Transverse colon (tissue), 4 donors: ENCODE results near the gene BCL7C. TPM values are rescaled to one million over a fixed set of nuclear protein-coding genes. Genes with fewer than 3 reads are reported as not detected.

Experiments
- DNase-seq: peaks from one replicate; pipeline ENCODE4 v3.0.0-alpha.2; 2019
- H3K27ac ChIP-seq, 4 donors: fragments of 200-600 bp; sonication (generic); 2 replicates each; pipeline ENCODE4 v1.5.1; 2016 to 2018; ENCODE audit warnings: inconsistent platforms in 4 of 4
- H3K27me3 ChIP-seq: fragments of 200-600 bp; sonication (generic); 2 replicates; pipeline ENCODE4 v1.5.1; 2017; ENCODE audit warnings: inconsistent platforms
- H3K36me3 ChIP-seq, 4 donors: fragments of 200-600 bp; sonication (generic); 2 replicates each; pipeline ENCODE4 v1.5.1; 2017 to 2019; ENCODE audit warnings: inconsistent platforms in 4 of 4
- H3K4me1 ChIP-seq, 4 donors: fragments of 200-600 bp; sonication (generic); 2 replicates each; pipeline ENCODE4 v1.5.1; 2017 to 2020; ENCODE audit warnings: inconsistent platforms in 4 of 4
- H3K4me3 ChIP-seq, 4 donors: fragments of 200-600 bp; sonication (generic); 1 replicate in 1 of 4; 2 replicates in 3 of 4; pipeline versions ENCODE4 v1.5.1 to v1.6.1; 2017 to 2019; ENCODE audit warnings: inconsistent platforms in 4 of 4
- H3K9me3 ChIP-seq, 2 donors: fragments of 200-600 bp; sonication (generic); 2 replicates each; pipeline ENCODE4 v1.5.1; 2017 to 2019; ENCODE audit warnings: inconsistent platforms in 2 of 2
- CTCF ChIP-seq, 5 experiments: fragments of 200-600 bp in 3 of 5; fragments of 450-650 bp in 2 of 5; sonication (generic) in 3 of 5; IDR thresholded peaks; 1 replicate in 2 of 5; 2 replicates in 3 of 5; pipeline ENCODE4 v1.5.1; 2016 to 2017; ENCODE audit warnings: antibody characterized with exemption in 5 of 5, inconsistent platforms in 3 of 5, mild to moderate bottlenecking in 2 of 5, moderate library complexity in 1 of 5
- EP300 ChIP-seq: sonication (generic); formaldehyde crosslinking; IDR thresholded peaks from one replicate; pipeline ENCODE4 v1.6.1; 2017; ENCODE audit warnings: antibody characterized with exemption, low read depth
- POLR2A ChIP-seq: fragments of 450-650 bp; IDR thresholded peaks from one replicate; pipeline ENCODE4 v1.6.1; 2016; ENCODE audit warnings: antibody characterized with exemption, mild to moderate bottlenecking, moderate library complexity
- POLR2AphosphoS5 ChIP-seq, 3 donors: sonication (generic); formaldehyde crosslinking; IDR thresholded peaks; one replicate each; pipeline ENCODE4 v1.6.1; 2016; ENCODE audit warnings: antibody characterized with exemption in 3 of 3
- WGBS, 2 donors: methylation state at CpG; one replicate each; pipeline ENCODE4 v1.1.5; 2018; ENCODE audit warnings: low coverage in 1 of 2; 5-methylcytosine and 5-hydroxymethylcytosine counted together
- in situ Hi-C, 4 donors: fragments of 200-750 bp; cut with MboI; loops; one replicate each; pipeline versions ENCODE4 v1.15.0 to v1.15.1; 2017; ENCODE audit warnings: low sequenced_read_pairs in 3 of 4, low pct_ligation_motif_present in 1 of 4, low pct_unique_long_range_greater_than_20kb in 1 of 4
- intact Hi-C: fragments of 100-400 bp; cut with DNase I; formaldehyde crosslinking; loops from one replicate; pipeline ENCODE4 v1.15.1; 2023; ENCODE audit warnings: low total_unique reads
- total RNA-seq, 4 donors: library from RNA; depleted of rRNA; stranded (reverse); fragments of >200 nt; gene quantifications; one replicate each; pipeline ENCODE4 v1.1.0, GENCODE V29; 2016

BCL7C gene
- total RNA-seq, 4 donors from 2014 or later: 13.8 to 57.3 (median 24.0) TPM

GRCh38 chr16:30937692-30938091 lies 43.8 kb upstream of the BCL7C start:
- no peak for DNase-seq
- intact Hi-C loops (no loop called here), in situ Hi-C loops (no loop called here)
- Histone ChIP-seq H3K4me1 (peaks cover 4 to 15% (median 10%) of the 10 kb centered on the region in 4 donors), H3K27me3 (no peaks in the 10 kb centered on the region), H3K9me3 (no peaks in the 10 kb centered on the region), H3K27ac (peak overlapping the region in 2 of 4 donors; percentile 9 to 47), H3K4me3 (no peak overlapping the region), H3K36me3 (peaks cover 0 to 4% (median 0%) of the 10 kb centered on the region in 4 donors)
- TF ChIP-seq POLR2AphosphoS5 (IDR thresholded peaks at IDR 0.05): no peak
- no peak for TF ChIP-seq EP300
- TF ChIP-seq POLR2A: no peak
- TF ChIP-seq CTCF (IDR thresholded peaks at IDR 0.05): no peak
- WGBS, 2 donors: 20 to 56% methylated on average over 1 to 5 of the region's 5 CpGs

- no peaks in the 10 kb centered on the region for H3K4me1 ChIP-seq
- no peaks in the 10 kb centered on the region for H3K9me3 ChIP-seq
- no peak overlapping the region for H3K4me3 ChIP-seq
- in situ Hi-C loops (no loop called here), intact Hi-C loops (no loop called here)
- peak; percentile 49 for DNase-seq
- 51 to 65% methylated on average over 9 to 12 of the region's 12 CpGs for WGBS, 2 donors
- peaks cover 0 to 10% (median 0%) of the 10 kb centered on the region in 4 donors for H3K36me3 ChIP-seq
- H3K27ac ChIP-seq: no peak overlapping the region
- TF ChIP-seq POLR2AphosphoS5 (IDR thresholded peaks at IDR 0.05) (no peak), CTCF (IDR thresholded peaks at IDR 0.05) (peak; percentile 30 to 42 (median 40))
- H3K27me3 ChIP-seq: no peaks in the 10 kb centered on the region
These were observed 41.1 kb upstream of the BCL7C start for GRCh38 chr16:30934827-30935557.

- Histone ChIP-seq H3K4me3 (no peak overlapping the region), H3K4me1 (no peaks in the 10 kb centered on the region), H3K27me3 (no peaks in the 10 kb centered on the region), H3K36me3 (peaks cover 0 to 10% (median 2%) of the 10 kb centered on the region in 4 donors), H3K9me3 (no peaks in the 10 kb centered on the region), H3K27ac (no peak overlapping the region)
- 80 to 83% methylated on average over 2 to 12 of the region's 12 CpGs for WGBS, 2 donors
- TF ChIP-seq POLR2AphosphoS5 (IDR thresholded peaks at IDR 0.05) (no peak), CTCF (IDR thresholded peaks at IDR 0.05) (no peak)
- intact Hi-C loops: no loop called here
- no peak for DNase-seq
- in situ Hi-C loops: no loop called here
These were observed 37.3 kb upstream of the BCL7C start for GRCh38 chr16:30931068-30931650.

- Histone ChIP-seq H3K4me1 (peaks cover 0 to 9% (median under 1%) of the 10 kb centered on the region in 4 donors), H3K27ac (no peak overlapping the region), H3K36me3 (peaks cover 0 to 10% (median 2%) of the 10 kb centered on the region in 4 donors), H3K9me3 (no peaks in the 10 kb centered on the region), H3K27me3 (no peaks in the 10 kb centered on the region), H3K4me3 (no peak overlapping the region)
- TF ChIP-seq CTCF (IDR thresholded peaks at IDR 0.05): no peak
- TF ChIP-seq EP300: no peak
- TF ChIP-seq POLR2A: no peak
- no peak for TF ChIP-seq POLR2AphosphoS5 (IDR thresholded peaks at IDR 0.05)
- intact Hi-C loops (no loop called here), in situ Hi-C loops (no loop called here)
- WGBS, 2 donors: 93 to 100% methylated on average over 1 to 35 of the region's 35 CpGs
- no peak for DNase-seq
These were observed 36.3 kb upstream of the BCL7C start for GRCh38 chr16:30930160-30930571.
